Measurements from ENCODE around the gene SLC6A9.

DNA sequence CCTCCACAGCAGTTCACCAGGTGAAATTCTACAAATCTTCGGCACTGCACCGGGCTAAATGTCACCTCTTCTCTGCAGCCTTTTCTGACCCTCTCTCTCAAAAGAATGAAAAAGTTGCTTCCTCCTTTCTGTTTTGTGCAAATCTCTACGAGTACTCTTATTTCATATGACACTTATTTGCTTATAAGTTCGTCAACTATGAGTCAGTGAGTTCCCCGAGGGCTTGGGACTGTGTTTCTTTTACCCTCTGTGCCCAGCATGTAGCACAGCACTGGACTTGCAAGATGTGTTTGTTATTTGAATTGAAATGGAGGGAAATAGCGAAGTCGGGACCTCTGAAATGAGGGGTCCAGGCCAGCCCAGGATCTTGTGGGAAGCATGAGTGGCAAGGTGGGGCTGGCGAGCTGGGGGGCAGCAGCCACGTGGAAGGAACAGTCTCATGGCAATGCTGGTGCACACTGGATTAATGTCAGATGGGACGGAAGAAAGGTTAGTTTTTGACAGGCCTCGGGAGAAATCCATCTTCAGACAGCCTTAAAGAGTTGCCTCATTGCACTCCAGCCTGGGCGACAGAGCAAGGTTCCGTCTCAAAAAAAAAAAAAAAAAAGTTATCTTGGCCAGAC is 6.2 kb downstream of the SLC6A9 start:
- TF ChIP-seq, protein P1, sequence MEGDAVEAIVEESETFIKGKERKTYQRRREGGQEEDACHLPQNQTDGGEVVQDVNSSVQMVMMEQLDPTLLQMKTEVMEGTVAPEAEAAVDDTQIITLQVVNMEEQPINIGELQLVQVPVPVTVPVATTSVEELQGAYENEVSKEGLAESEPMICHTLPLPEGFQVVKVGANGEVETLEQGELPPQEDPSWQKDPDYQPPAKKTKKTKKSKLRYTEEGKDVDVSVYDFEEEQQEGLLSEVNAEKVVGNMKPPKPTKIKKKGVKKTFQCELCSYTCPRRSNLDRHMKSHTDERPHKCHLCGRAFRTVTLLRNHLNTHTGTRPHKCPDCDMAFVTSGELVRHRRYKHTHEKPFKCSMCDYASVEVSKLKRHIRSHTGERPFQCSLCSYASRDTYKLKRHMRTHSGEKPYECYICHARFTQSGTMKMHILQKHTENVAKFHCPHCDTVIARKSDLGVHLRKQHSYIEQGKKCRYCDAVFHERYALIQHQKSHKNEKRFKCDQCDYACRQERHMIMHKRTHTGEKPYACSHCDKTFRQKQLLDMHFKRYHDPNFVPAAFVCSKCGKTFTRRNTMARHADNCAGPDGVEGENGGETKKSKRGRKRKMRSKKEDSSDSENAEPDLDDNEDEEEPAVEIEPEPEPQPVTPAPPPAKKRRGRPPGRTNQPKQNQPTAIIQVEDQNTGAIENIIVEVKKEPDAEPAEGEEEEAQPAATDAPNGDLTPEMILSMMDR (IDR thresholded peaks at IDR 0.05; ENCODE audit: insufficient read depth, low read length, poor library complexity, severe bottlenecking): no peak
- TF ChIP-seq EZH2phosphoT487 (conservative IDR thresholded peaks at IDR 0.05; ENCODE audit: low read length): no peak

All from SU-DHL-6 (cell line).